Mesendoderm (in vitro differentiated cells): ENCODE results near the gene FTO.

ENCODE experiments used
- DNase-seq: peaks from one replicate; pipeline ENCODE4 v3.0.0; 2013
- H2AK5ac ChIP-seq: 2 replicates; pipeline ENCODE4 v1.6.1; 2013; ENCODE audit warnings: low read length, inconsistent platforms
- H2BK120ac ChIP-seq: 2 replicates; pipeline ENCODE4 v1.6.1; 2013; ENCODE audit warnings: low read depth, mild to moderate bottlenecking, low read length, moderate library complexity, mixed read lengths
- H2BK15ac ChIP-seq: replicated peaks from 2 replicates; pipeline ENCODE4 v1.6.1; 2013; ENCODE audit warnings: low read depth, mild to moderate bottlenecking, moderate library complexity
- H2BK5ac ChIP-seq: 2 replicates; pipeline ENCODE4 v1.6.1; 2013; ENCODE audit warnings: low read length, inconsistent platforms
- H3K18ac ChIP-seq: 2 replicates; pipeline ENCODE4 v1.6.1; 2013; ENCODE audit warnings: mild to moderate bottlenecking, low read length, mixed read lengths
- H3K23ac ChIP-seq: one replicate; pipeline ENCODE4 v1.6.1; 2013; ENCODE audit warnings: low read length
- H3K27ac ChIP-seq: 2 replicates; pipeline ENCODE4 v1.5.1; 2013; ENCODE audit warnings: low read depth, mild to moderate bottlenecking, inconsistent platforms, low read length, moderate library complexity
- H3K27me3 ChIP-seq: 2 replicates; pipeline ENCODE4 v1.6.1; 2013; ENCODE audit warnings: low read length, control low read depth, mild to moderate bottlenecking, inconsistent platforms; ENCODE audit not compliant: insufficient read depth, poor library complexity
- H3K36me3 ChIP-seq: 2 replicates; pipeline ENCODE4 v1.6.1; 2013; ENCODE audit warnings: low read length, inconsistent platforms; ENCODE audit not compliant: control insufficient read depth, insufficient read depth
- H3K4ac ChIP-seq: one replicate; pipeline ENCODE4 v1.6.1; 2013; ENCODE audit warnings: low read depth, mild to moderate bottlenecking, low read length, moderate library complexity
- H3K4me1 ChIP-seq: 2 replicates; pipeline ENCODE4 v1.6.1; 2013; ENCODE audit warnings: low read depth, low read length, inconsistent platforms; ENCODE audit not compliant: control insufficient read depth
- H3K4me2 ChIP-seq: 2 replicates; pipeline ENCODE4 v1.6.1; 2013; ENCODE audit warnings: low read length
- H3K4me3 ChIP-seq: 2 replicates; pipeline ENCODE4 v1.5.1; 2013; ENCODE audit warnings: mild to moderate bottlenecking, low read length
- H3K56ac ChIP-seq: one replicate; pipeline ENCODE4 v1.6.1; 2013; ENCODE audit warnings: low read length
- H3K79me1 ChIP-seq: 2 replicates; pipeline ENCODE4 v1.6.1; 2013; ENCODE audit warnings: low read length, inconsistent platforms
- H3K79me2 ChIP-seq: 2 replicates; pipeline ENCODE4 v1.6.1; 2013; ENCODE audit warnings: mild to moderate bottlenecking, low read length; ENCODE audit not compliant: control insufficient read depth, insufficient read depth
- H3K9ac ChIP-seq: 2 replicates; pipeline ENCODE4 v1.6.1; 2013; ENCODE audit warnings: low read length, inconsistent platforms
- H4K5ac ChIP-seq: one replicate; pipeline ENCODE4 v1.6.1; 2013; ENCODE audit warnings: low read length
- H4K8ac ChIP-seq: one replicate; pipeline ENCODE4 v1.6.1; 2013; ENCODE audit warnings: low read depth, mild to moderate bottlenecking, control low read depth, low read length, moderate library complexity
- WGBS: extraction: QIAGEN DNeasy Blood & Tissue Kit; methylation state at CpG from one replicate; pipeline ENCODE4 v1.1.7; 2013; ENCODE audit warnings: low lambda C conversion rate, missing lambda C conversion rate; ENCODE audit not compliant: insufficient coverage; ENCODE audit errors: extremely low coverage; 5-methylcytosine and 5-hydroxymethylcytosine counted together

The FTO gene

DNA sequence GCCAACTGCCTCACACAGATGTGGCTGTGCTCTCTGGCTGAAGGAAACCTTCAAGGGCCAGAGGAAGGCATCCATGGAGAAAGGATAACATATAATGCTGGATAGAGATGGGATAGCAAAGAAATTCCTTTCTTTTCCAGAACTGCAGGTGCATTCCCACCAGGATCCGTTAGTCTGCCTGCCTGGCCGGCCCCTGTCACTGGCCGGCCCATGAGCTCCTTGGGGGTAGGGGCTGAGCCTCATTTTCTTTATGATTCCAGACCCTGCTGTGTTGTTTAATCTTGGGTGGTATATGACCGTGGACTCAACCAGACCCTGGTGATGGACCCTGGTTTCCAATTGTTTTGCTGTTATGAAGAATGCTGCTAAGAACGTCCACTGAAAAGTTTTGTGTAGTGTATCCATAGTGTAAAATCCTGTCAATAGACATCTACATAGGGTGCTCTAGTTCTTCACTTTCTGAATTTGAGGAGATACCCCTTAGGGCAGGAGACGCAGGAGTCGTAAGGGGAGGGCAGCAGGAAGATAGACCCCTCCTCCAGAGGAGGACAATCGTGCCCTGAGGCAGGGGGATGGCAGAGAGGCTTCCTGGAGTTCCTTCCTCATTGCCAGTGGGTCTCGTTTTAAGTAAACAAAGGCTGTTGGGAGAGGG lies 489.2 kb downstream of the FTO start:
- no peak overlapping the region for H3K23ac ChIP-seq
- no peak overlapping the region for H4K5ac ChIP-seq
- H3K4ac ChIP-seq: no peak overlapping the region
- no peaks in the 10 kb centered on the region for H3K27me3 ChIP-seq
- no peaks in the 10 kb centered on the region for H3K79me2 ChIP-seq
- H2BK5ac ChIP-seq: no peak overlapping the region
- H3K4me3 ChIP-seq: no peak overlapping the region
- peaks cover 3% of the 10 kb centered on the region for H3K4me1 ChIP-seq
- no peak overlapping the region for H3K27ac ChIP-seq
- no peak overlapping the region for H2BK120ac ChIP-seq
- no peak for DNase-seq
- H2AK5ac ChIP-seq: no peak overlapping the region
- H3K4me2 ChIP-seq: peak overlapping the region; percentile 36
- H3K36me3 ChIP-seq: no peaks in the 10 kb centered on the region
- H2BK15ac ChIP-seq: no peak overlapping the region
- no peak overlapping the region for H3K56ac ChIP-seq
- no peaks in the 10 kb centered on the region for H3K79me1 ChIP-seq
- H3K9ac ChIP-seq: peak overlapping the region; percentile 41
- no CpG with 5 or more reads among the region's 9 CpGs for WGBS
- no peak overlapping the region for H4K8ac ChIP-seq
- H3K18ac ChIP-seq: no peak overlapping the region

DNA sequence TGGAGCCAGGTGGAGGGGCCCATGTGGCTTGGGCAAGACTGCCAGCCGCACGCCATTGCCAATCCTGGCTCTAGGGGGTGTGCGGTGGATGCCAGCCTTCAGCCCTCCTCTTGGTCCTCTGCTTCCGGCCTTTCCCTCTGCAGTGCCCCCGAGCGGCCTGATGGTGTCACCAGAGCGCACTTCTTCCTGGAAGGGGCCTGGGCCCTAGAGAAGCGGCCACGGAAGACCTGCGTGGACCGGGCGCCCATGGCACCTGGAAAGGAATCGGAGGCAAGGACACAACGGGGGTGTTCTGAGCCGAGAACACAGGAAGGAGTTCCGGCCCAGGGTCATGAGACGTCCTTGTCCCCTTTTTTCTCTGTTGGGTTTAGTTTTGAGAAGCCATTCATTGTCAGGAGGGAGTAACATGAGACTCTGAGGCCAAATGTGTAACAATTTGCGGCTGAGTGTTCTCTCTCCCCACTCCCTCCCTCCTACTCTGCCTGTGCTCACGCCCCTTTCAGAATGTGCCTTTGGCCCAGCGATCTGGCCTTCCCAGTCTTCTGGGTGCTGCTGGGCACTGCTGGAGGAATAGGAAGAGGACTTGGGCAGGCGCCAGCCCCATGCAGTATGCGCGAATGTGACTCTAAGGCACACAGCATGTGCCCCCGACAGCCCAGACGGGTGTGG lies 489.8 kb downstream of the FTO start:
- no peak overlapping the region for H3K18ac ChIP-seq
- H3K27me3 ChIP-seq: no peaks in the 10 kb centered on the region
- H3K56ac ChIP-seq: peak overlapping the region; percentile 87
- no peak overlapping the region for H3K27ac ChIP-seq
- peak overlapping the region; percentile 78 for H3K4me2 ChIP-seq
- no peaks in the 10 kb centered on the region for H3K79me2 ChIP-seq
- H2AK5ac ChIP-seq: no peak overlapping the region
- no peaks in the 10 kb centered on the region for H3K79me1 ChIP-seq
- peak overlapping the region; percentile 66 for H3K9ac ChIP-seq
- WGBS: no CpG with 5 or more reads among the region's 25 CpGs
- DNase-seq: peak; percentile 88
- no peak overlapping the region for H2BK120ac ChIP-seq
- H3K23ac ChIP-seq: no peak overlapping the region
- H3K4me1 ChIP-seq: peaks cover 3% of the 10 kb centered on the region
- no peak overlapping the region for H2BK15ac ChIP-seq
- no peak overlapping the region for H4K5ac ChIP-seq
- H4K8ac ChIP-seq: no peak overlapping the region
- H3K4me3 ChIP-seq: peak overlapping the region; percentile 49
- no peak overlapping the region for H2BK5ac ChIP-seq
- H3K36me3 ChIP-seq: no peaks in the 10 kb centered on the region
- no peak overlapping the region for H3K4ac ChIP-seq

DNA sequence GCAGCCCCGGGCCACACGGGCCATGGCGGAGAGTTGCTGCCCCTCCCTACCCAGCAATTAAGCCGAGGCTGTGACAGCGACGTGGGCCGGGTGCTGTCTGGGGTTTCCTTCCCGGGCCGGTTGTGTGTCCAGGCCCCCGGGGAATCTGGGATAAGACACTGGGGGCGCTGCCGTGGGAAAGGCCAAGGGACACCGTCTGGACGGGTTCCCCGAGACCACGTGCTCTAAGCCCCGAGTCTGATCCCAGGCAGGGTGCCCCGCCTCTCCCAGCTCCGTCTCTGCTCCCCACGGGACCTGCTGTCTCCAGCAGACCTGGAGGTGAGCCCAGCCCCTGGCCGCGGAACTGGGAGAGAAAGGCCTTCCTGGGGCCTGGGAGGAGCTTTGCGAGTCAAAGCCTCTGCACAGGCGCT lies 490.4 kb downstream of the FTO start:
- no peak overlapping the region for H4K8ac ChIP-seq
- H3K23ac ChIP-seq: no peak overlapping the region
- peak overlapping the region; percentile 87 for H3K56ac ChIP-seq
- no peaks in the 10 kb centered on the region for H3K79me2 ChIP-seq
- H3K9ac ChIP-seq: peak overlapping the region; percentile 66
- peak overlapping the region; percentile 14 for H3K4me3 ChIP-seq
- H4K5ac ChIP-seq: no peak overlapping the region
- H3K4ac ChIP-seq: no peak overlapping the region
- no peaks in the 10 kb centered on the region for H3K27me3 ChIP-seq
- peak overlapping the region; percentile 78 for H3K4me2 ChIP-seq
- DNase-seq: peak; percentile 33
- H3K4me1 ChIP-seq: peaks cover 6% of the 10 kb centered on the region
- H2BK120ac ChIP-seq: no peak overlapping the region
- no peak overlapping the region for H2BK5ac ChIP-seq
- H3K18ac ChIP-seq: no peak overlapping the region
- no CpG with 5 or more reads among the region's 24 CpGs for WGBS
- no peak overlapping the region for H2AK5ac ChIP-seq
- H3K36me3 ChIP-seq: no peaks in the 10 kb centered on the region
- no peak overlapping the region for H2BK15ac ChIP-seq
- H3K79me1 ChIP-seq: no peaks in the 10 kb centered on the region
- no peak overlapping the region for H3K27ac ChIP-seq

DNA sequence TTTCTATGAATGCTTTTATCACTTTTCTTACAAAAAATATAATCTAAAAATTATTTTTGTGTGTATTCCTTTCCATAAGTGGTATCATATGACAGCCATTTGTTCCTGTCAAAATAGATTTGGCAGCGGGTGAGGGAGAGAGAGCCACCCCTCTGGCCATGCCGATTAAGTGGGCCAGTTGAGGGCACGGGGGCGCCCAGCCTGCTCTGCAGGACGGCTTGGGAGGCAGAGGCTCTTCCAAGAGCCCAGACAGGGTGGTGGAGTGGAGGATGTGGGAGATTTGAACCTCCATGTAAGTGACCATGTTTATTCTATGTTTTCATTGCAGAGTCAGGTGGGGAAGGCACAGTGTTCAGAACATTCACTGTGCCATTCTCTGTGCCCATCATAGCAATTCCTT lies 493.8 kb downstream of the FTO start:
- no peaks in the 10 kb centered on the region for H3K79me1 ChIP-seq
- no peak overlapping the region for H4K8ac ChIP-seq
- H3K4me2 ChIP-seq: no peak overlapping the region
- H3K9ac ChIP-seq: no peak overlapping the region
- H2BK5ac ChIP-seq: no peak overlapping the region
- H3K56ac ChIP-seq: no peak overlapping the region
- H3K4me1 ChIP-seq: peaks cover 6% of the 10 kb centered on the region
- H3K18ac ChIP-seq: no peak overlapping the region
- H2BK120ac ChIP-seq: no peak overlapping the region
- H2BK15ac ChIP-seq: no peak overlapping the region
- H3K27me3 ChIP-seq: no peaks in the 10 kb centered on the region
- H3K4me3 ChIP-seq: no peak overlapping the region
- WGBS: no CpG with 5 or more reads among the region's 5 CpGs
- DNase-seq: no peak
- no peak overlapping the region for H3K4ac ChIP-seq
- no peaks in the 10 kb centered on the region for H3K79me2 ChIP-seq
- no peak overlapping the region for H3K27ac ChIP-seq
- H2AK5ac ChIP-seq: no peak overlapping the region
- no peak overlapping the region for H3K23ac ChIP-seq
- H3K36me3 ChIP-seq: no peaks in the 10 kb centered on the region
- H4K5ac ChIP-seq: no peak overlapping the region

DNA sequence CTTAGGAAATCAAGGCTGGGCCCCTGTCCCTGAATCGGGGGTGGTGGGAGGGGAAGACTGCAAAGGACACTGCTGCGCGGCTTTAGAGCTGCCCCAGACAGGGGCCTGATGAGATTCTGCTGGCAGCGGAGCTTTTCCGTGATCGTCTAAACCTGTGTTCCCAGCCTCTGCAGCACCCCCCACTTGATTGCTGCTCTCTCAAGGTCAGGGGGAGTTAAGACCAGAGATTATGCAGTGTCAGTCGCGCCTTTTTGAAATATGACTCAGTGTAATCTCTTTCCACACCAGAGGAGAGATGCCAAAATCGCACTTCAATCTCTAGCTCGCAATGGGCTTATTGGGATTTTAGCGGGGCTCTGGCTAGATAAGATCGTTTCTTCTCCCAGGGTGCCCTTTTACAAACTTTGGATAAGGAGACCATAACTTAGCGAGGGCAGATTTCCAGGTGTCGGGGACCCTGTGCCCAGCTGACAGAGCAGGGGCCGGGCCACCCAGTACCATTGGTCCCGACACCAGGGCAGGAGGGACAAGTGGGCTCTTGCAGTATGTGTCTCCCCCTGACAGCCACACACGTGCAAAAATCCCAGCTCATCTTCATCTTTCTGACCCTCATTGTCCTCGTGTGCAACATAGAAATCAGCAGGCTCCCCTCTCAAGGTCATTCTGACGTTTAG lies 495.7 kb downstream of the FTO start:
- Histone ChIP-seq H3K27ac (no peak overlapping the region), H3K4ac (no peak overlapping the region)

More for the DNA sequence above, 495.7 kb downstream of the FTO start:
- no peaks in the 10 kb centered on the region for H3K79me1 ChIP-seq
- peaks cover 5% of the 10 kb centered on the region for H3K4me1 ChIP-seq
- DNase-seq: peak; percentile 47
- H2BK120ac ChIP-seq: no peak overlapping the region
- no peak overlapping the region for H2AK5ac ChIP-seq
- H3K36me3 ChIP-seq: no peaks in the 10 kb centered on the region
- no peak overlapping the region for H2BK15ac ChIP-seq
- WGBS: no CpG with 5 or more reads among the region's 19 CpGs
- H4K5ac ChIP-seq: no peak overlapping the region
- H3K4me2 ChIP-seq: no peak overlapping the region
- no peak overlapping the region for H3K9ac ChIP-seq
- no peak overlapping the region for H3K56ac ChIP-seq
- H2BK5ac ChIP-seq: no peak overlapping the region
- H3K4me3 ChIP-seq: no peak overlapping the region
- no peak overlapping the region for H4K8ac ChIP-seq
- no peaks in the 10 kb centered on the region for H3K27me3 ChIP-seq
- no peak overlapping the region for H3K23ac ChIP-seq
- H3K79me2 ChIP-seq: no peaks in the 10 kb centered on the region
- H3K18ac ChIP-seq: no peak overlapping the region
